ENCODE measurements around the gene HDAC9. TPM values are rescaled to one million over a fixed set of nuclear protein-coding genes. Genes with fewer than 3 reads are reported as not detected.

HDAC9 gene
- polyA plus RNA-seq, 2 of the 4 experiments (the other 2 are of a cell fraction) = 0.05 to 0.26 TPM

DNA sequence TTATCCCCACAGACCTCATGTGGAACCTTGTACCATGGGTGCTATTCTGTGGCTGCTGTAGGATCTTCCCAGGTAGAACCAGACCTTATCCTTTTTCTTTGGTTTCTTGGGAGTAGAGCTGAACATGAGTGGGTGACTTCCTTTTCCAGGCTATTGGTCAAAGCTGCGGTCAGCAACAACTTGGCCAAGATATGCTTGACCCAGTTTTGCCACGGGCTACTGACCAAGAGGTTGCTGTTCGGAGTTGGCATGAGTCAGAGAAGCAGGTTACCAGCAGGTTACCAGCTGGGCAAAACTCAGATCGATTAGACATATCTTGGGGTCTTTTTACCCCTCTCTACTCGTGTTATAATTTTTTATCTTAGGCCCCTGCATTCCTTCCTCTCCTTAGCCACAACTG lies 36.7 kb upstream of the HDAC9 start:
- ChIA-PET CTCF (interaction anchor here (1.3 kb wide), 1 partner anchor 15 kb away, joined by 3 read pairs; no protein-coding TSS in a partner anchor), POLR2A (no interaction called here)
- TF ChIP-seq KDM5A (IDR thresholded peaks at IDR 0.05) = no peak
- TF ChIP-seq FOSB (CRISPR knock-in tag; IDR thresholded peaks at IDR 0.05) = no peak
- FAIRE-seq = no peak
- H3K27ac ChIP-seq = no peak overlapping the region
- H3K4me2 ChIP-seq = no peak overlapping the region
- DNase-seq (ENCODE audit: low read depth in 1 of 2, low spot score in 1 of 2) = no peak
- no peak overlapping the region for H3K4me3 ChIP-seq
- H3K9me3 ChIP-seq = no peaks in the 10 kb centered on the region
- WGBS (ENCODE audit: missing lambda C conversion rate) = 35% methylated on average over 5 of the region's 5 CpGs
- H3K4me1 ChIP-seq = no peaks in the 10 kb centered on the region
- no peak for ATAC-seq

DNA sequence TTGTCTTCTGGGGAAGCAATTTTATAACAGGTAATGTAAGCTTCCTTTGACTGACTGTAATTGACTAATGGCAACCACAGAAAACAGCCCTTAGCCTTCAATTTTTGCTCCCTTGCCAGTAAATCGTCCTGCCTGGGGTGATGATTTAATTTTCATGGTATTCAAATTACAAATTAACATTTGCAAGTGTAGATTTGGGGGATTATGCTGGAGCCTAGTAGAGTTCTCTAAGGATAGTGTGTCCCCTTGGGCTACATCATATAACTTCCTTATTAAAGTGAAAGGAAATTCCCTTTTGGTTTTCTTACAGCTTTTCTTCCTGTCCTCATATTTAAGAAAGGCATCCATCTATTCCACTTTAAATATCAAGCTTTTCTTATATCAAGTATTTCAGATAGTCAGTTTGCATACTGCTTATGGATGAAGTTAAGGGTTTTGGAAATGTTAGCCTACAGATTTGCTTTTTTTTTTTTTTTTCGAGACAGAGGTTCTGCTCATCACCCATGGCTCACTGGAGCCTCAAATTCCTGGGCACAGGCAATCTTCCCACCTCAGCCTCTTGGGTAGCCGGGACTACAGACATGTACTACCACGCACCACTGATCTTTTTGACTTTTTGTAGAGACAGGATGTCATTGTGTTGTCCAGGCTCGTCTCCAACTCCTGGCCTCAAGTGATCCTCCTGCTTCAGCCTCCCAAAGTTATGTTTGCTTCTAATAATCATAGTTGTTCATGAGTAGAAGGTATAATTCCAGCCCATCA lies 35.9 kb upstream of the HDAC9 start:
- POLR2A ChIA-PET = no interaction called here
- H3K4me1 ChIP-seq = no peaks in the 10 kb centered on the region
- no peaks in the 10 kb centered on the region for H3K9me3 ChIP-seq
- no peak overlapping the region for H3K4me3 ChIP-seq
- 46% methylated on average over 5 of the region's 5 CpGs for WGBS (ENCODE audit: missing lambda C conversion rate)
- ATAC-seq (no peak), FAIRE-seq (no peak), DNase-seq (ENCODE audit: low read depth in 1 of 2, low spot score in 1 of 2) (no peak)
- no peak overlapping the region for H3K4me2 ChIP-seq
- TF ChIP-seq E2F6 (IDR thresholded peaks at IDR 0.05; ENCODE audit: borderline replicate concordance, low read depth) (no peak), ZSCAN20 (CRISPR knock-in tag; IDR thresholded peaks at IDR 0.05) (no peak), HES2 (IDR thresholded peaks at IDR 0.05) (no peak), MAZ (IDR thresholded peaks at IDR 0.05; ENCODE audit: borderline replicate concordance, low read depth, low read length) (no peak), ESRRA (IDR thresholded peaks at IDR 0.05; ENCODE audit: borderline replicate concordance, low read length) (no peak), HOXB13 (CRISPR knock-in tag; IDR thresholded peaks at IDR 0.05; ENCODE audit: low read depth) (no peak), ZNF302 (CRISPR knock-in tag; IDR thresholded peaks at IDR 0.05) (no peak), FOXS1 (CRISPR knock-in tag; IDR thresholded peaks at IDR 0.05) (no peak), HEYL (CRISPR knock-in tag; IDR thresholded peaks at IDR 0.05) (no peak), RNF2 (IDR thresholded peaks at IDR 0.05; ENCODE audit: borderline replicate concordance, low read depth) (no peak)
- TF ChIP-seq, protein P1, sequence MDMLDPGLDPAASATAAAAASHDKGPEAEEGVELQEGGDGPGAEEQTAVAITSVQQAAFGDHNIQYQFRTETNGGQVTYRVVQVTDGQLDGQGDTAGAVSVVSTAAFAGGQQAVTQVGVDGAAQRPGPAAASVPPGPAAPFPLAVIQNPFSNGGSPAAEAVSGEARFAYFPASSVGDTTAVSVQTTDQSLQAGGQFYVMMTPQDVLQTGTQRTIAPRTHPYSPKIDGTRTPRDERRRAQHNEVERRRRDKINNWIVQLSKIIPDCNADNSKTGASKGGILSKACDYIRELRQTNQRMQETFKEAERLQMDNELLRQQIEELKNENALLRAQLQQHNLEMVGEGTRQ (IDR thresholded peaks at IDR 0.05) = no peak
- CTCF ChIA-PET = interaction anchor here (0.6 to 1.3 kb wide), 2 partner anchors 14 to 30 kb away, joined by 3 to 4 read pairs; no protein-coding TSS in a partner anchor
- H3K27ac ChIP-seq = no peak overlapping the region

- CTCF ChIA-PET = no interaction called here
- no peak overlapping the region for H3K4me3 ChIP-seq
- no peak for DNase-seq (ENCODE audit: low read depth in 1 of 2, low spot score in 1 of 2)
- TF ChIP-seq HOXA7 (CRISPR knock-in tag; IDR thresholded peaks at IDR 0.05) (no peak), HDAC2 (IDR thresholded peaks at IDR 0.05) (no peak), HEYL (CRISPR knock-in tag; IDR thresholded peaks at IDR 0.05) (no peak)
- TF ChIP-seq, protein P2, sequence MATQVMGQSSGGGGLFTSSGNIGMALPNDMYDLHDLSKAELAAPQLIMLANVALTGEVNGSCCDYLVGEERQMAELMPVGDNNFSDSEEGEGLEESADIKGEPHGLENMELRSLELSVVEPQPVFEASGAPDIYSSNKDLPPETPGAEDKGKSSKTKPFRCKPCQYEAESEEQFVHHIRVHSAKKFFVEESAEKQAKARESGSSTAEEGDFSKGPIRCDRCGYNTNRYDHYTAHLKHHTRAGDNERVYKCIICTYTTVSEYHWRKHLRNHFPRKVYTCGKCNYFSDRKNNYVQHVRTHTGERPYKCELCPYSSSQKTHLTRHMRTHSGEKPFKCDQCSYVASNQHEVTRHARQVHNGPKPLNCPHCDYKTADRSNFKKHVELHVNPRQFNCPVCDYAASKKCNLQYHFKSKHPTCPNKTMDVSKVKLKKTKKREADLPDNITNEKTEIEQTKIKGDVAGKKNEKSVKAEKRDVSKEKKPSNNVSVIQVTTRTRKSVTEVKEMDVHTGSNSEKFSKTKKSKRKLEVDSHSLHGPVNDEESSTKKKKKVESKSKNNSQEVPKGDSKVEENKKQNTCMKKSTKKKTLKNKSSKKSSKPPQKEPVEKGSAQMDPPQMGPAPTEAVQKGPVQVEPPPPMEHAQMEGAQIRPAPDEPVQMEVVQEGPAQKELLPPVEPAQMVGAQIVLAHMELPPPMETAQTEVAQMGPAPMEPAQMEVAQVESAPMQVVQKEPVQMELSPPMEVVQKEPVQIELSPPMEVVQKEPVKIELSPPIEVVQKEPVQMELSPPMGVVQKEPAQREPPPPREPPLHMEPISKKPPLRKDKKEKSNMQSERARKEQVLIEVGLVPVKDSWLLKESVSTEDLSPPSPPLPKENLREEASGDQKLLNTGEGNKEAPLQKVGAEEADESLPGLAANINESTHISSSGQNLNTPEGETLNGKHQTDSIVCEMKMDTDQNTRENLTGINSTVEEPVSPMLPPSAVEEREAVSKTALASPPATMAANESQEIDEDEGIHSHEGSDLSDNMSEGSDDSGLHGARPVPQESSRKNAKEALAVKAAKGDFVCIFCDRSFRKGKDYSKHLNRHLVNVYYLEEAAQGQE (IDR thresholded peaks at IDR 0.05) = no peak
- no peak overlapping the region for H3K4me2 ChIP-seq
- FAIRE-seq = no peak
- POLR2A ChIA-PET = no interaction called here
- ATAC-seq = no peak
- no peaks in the 10 kb centered on the region for H3K9me3 ChIP-seq
- whole genome bisulfite sequencing (ENCODE audit: missing lambda C conversion rate) = 40% methylated on average over 3 of the region's 3 CpGs
- H3K27ac ChIP-seq = no peak overlapping the region
- no peaks in the 10 kb centered on the region for H3K4me1 ChIP-seq
Observed at GRCh38 chr7:18461785-18462467, 33.6 kb upstream of the HDAC9 start.
